ENCODE data around the gene RAB35.

Gene RAB35

GRCh38 chr12:120081641-120082040, 34.9 kb downstream of the RAB35 start:
- no peak for DNase-seq

- no peak for DNase-seq
These were observed 36.8 kb downstream of the RAB35 start for GRCh38 chr12:120079411-120080400.

- peak; percentile 65 for DNase-seq
These were observed 37.7 kb downstream of the RAB35 start for GRCh38 chr12:120078868-120079267.

GRCh38 chr12:120077260-120077659, 39.3 kb downstream of the RAB35 start:
- no peak for DNase-seq

DNA sequence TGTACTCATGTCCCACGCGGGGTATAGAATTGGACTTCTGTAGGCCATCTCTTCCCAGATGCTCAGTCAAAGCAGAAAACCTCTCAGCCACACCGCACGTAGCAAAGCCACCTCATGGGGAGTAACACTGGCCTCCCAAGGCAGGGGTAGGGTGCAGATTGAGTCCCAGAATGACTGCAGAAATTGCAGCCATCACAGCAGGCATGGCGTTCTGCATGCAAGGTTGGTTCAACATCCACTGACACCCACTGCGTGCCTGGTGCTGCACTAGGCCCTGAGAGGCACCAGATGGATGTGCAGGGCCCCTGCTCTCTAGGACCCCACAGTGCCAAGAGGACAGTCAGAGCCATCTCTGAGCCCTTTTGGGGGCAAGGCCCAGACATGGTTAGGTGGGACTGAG, 39.9 kb downstream of the RAB35 start:
- no peak for DNase-seq

GRCh38 chr12:120075034-120075616, 41.4 kb downstream of the RAB35 start:
- DNase-seq, result peak; percentile 10

DNA sequence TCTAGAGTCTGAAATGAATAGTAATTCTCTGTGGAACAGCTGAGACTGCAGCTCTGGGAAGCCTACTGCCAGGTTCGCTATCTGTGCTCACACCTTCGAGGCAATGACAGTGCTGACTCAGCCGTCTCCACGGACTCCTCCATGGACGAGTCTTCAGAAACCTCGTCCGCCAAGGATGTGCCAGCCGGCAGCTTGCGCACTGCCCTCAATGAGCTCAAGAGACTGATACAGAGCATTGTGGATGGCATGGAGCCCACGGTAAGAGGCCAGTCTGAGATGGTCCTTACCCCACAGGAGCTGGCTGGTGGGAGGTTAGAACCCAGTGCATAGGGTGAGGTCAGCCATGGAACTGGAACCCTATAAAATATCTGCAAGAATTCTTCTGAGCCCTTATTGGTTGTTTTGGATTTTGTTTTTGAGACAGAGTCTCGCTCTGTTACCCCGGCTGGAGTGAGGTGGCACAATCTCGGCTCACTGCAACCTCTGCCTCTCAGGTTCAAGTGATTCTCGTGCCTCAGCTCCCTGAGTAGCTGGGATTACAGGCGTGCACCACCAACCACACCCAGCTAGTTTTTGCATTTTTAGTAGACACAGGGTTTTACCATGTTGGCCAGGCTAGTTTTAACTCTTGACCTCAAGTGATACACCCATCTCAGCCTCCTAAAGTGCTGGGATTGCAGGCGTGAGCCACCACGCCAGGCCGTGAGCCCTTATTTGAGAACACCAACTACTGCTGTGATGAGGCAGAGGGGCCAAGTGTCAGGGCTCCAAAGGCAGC, 43.9 kb downstream of the RAB35 start:
- DNase-seq, result peak; percentile 20

GRCh38 chr12:120071493-120072020, 45.0 kb downstream of the RAB35 start:
- no peak for DNase-seq

DNA sequence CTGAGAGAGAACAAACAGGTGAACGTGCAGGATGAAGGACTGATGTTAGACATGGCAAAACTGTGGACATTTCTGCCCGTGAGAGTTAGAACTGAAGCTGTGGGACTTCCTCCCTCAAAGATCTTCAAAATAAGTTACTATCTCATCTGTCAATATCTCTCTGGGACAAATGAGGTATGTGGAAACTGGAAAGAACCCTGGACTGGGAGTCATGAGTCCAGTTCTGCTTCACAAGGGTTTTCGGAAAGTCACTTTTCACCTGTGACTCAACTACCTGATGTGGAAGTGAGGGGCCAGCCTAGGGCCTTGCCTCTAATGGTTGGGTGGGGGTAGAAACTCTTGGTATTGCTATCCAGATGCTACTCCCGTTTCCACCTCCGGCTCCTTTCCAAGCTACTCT, 47.3 kb downstream of the RAB35 start:
- DNase-seq, result no peak

DNA sequence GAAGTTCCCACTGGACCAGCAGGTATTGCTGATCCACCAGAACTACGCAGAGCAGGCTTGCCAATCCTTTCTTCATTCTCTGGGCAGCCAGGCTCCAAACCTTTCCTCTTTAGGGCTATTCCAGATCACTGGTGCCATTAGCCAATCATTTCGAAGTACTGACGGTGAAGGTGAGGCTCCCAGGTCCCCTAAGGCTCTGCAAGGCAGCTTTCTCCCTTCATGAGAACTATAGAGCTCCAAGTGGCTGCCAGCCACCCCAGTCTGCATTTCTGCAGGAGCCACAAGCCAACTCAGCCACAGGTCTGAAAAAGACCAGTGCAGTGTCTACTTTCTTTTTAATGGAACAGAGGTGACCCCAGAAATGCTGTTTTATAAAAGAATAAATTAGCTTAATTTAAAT, 48.7 kb downstream of the RAB35 start:
- DNase-seq, result no peak

DNA sequence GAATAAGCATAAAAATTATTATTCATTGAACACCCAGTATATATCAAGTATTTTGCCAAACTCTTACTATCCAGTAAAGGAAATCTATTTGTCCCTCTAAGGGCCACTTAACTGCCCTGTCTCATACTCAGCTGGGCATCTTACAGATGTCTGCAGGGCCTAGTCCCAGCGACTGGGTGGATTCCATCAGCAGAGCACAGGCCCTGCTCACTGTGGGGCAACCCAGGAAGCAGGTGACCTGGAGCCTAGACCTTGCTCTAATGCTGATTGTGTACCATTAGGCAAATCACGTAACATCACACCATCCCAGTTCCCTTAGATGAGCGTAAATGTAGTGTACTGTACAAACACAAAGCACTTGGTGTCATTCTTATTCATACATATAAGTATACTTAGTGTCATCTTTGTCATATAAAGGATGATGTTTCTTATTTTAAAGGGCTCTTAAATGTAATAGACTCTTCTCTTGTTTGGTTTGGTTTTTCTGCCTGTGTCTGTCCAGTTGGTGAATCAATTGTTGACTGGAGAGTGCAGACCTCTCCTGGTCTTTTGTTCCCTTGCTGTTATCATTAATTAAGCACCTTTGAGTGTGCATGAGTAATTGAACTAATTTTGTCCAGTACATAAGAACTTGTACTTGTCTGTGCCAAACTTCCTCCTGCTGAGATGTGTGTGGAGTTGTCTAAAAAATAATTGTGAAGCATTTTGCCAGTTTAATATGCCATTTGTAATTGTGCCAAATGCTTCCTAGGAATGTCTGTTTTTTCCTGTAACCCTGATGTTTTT, 49.3 kb downstream of the RAB35 start:
- no peak for DNase-seq

DNA sequence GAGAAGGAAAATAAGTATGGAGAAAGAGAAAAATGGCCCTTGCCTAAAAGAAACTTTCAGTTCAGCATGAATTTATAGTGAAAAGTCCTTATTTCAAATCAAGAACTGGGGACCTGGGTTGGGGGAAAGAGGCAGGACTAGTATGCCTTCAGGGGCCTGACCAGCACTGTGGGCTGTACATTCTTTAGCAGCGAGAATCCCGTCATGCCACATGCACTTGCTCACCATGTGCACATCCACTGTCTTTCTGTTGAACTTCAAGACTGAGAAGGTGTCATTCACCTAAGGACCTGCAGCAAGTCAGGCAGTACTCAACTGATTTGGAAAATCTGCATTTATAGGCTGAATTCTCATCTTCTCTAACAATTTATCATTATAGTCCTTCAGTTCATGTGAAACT, 50.2 kb downstream of the RAB35 start:
- no peak for DNase-seq

DNA sequence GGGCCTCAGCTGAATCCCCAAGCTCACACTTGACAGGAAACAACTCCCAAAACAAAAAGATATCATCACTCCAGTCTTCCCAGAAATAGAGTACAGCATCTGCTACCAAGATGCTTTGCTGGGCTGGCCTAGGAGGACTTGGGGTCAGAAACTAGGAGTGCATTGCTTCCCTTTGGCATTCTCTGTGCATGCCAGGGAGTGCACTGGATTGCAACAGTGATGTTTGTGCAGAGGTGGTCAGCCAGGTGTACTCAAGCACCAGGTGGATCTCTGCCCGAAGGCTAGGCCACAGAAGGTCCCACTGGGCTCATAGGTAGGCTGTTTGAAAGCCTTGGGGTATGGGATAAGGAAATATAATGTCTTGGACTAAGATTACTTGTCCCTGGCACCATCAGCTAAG, 51.1 kb downstream of the RAB35 start:
- no peak for DNase-seq

GRCh38 chr12:120064054-120064940, 52.3 kb downstream of the RAB35 start:
- no peak for DNase-seq

- DNase-seq, result no peak
These were observed 53.5 kb downstream of the RAB35 start for GRCh38 chr12:120062976-120063579.

DNA sequence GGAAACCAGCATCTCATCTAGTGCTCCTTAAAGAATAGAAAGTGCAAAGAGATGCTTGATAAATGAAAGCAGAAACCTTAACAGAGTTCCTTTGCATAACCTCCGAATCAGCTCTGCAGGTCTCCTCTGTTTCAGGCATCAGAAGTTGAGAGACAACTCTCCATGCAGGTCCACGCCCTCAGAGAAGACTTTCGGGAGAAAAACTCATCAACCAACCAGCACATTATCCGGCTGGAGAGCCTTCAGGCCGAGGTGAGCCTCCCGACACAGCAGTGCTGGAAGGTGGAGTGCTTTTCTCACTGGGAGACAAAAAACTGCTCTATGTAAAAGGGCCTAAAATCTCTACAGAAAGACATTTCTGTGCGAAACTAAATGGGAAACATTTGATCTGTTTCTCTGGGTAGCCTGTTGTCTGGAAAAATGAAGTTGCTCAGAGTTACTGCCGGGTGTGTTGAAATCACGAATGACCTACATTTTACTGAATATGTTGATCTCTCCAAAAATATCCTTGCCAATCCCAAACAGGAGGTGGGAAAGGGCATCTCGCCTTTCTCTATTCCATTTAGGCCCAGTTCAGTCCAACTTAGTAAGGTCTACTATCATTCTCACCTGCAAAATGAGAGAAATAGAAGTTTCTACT, 54.9 kb downstream of the RAB35 start:
- no peak for DNase-seq

GRCh38 chr12:120060717-120061116, 55.8 kb downstream of the RAB35 start:
- DNase-seq, result no peak

DNA sequence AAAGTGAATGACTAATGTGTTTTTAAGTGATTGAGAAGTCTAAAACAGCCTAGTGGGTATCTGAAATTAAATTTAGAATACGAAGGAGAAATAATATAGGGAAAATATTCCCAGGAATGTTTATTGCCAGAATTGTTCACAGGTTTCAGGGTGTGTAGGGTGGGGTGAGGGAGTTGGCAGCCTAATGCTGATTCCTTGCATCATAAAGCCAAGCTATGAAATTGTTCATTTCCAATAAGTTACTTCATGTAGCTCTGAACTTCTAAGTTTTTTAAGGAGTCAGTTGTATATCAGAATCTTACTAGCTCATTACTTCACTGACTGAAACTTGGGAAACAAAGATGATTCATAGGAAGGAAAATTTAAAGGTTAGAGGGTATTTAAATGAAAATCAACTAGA, 56.4 kb downstream of the RAB35 start:
- DNase-seq, result no peak

GRCh38 chr12:120056739-120057138, 59.8 kb downstream of the RAB35 start:
- DNase-seq, result no peak

DNA sequence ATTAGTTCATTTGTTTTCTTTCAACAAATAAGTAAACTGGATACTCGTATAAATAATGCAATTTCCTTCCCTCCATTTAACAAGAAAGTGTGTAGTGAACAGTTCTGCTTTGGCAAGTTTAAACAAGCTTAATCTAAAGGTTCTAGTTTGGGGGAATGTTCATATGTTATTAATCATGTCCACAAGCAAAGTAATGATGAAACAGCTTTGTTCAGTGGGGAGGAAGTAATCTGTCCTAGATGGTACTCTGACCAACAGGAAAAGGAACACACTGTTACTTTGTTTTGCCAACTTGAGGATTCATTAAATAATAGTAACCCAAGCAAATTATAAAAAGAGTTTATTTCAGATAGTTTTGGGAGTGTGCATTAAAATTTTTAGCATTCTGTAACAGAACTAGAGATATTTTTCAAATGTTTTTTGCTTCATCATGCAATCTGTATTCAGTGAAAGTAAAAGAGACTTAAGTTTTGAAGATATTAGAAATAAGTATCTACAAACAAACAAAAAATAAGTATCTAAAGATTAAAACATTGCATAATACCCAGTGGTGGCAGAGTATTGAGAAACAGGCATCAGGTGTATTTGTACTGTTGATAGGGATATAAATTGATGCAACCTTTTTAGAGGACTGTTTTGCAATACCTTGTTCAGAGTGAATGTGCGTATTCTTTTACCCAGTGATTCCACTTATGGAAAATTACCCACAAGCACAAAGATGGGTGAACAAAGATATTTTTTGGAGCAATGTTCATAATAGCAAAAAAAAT, 61.1 kb downstream of the RAB35 start:
- no peak for DNase-seq

Data from RPMI8226 (cell line).